ENCODE results near the gene OR6K6.

OR6K6 gene, protein sequence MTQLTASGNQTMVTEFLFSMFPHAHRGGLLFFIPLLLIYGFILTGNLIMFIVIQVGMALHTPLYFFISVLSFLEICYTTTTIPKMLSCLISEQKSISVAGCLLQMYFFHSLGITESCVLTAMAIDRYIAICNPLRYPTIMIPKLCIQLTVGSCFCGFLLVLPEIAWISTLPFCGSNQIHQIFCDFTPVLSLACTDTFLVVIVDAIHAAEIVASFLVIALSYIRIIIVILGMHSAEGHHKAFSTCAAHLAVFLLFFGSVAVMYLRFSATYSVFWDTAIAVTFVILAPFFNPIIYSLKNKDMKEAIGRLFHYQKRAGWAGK

GRCh38 chr1:158754420-158754819, at the start of gene OR6K6:
Gene OR6K6 (plus strand): TSS chr1:158754720. CDS start chr1:158754888, 168 bp downstream.
- H3K27me3 ChIP-seq (ENCODE audit: control insufficient read depth, insufficient read depth, low read length) = no peaks in the 10 kb centered on the region
- no peak within 1 kb of the TSS for H3K27ac ChIP-seq (ENCODE audit: low read length)
- H3K4me3 ChIP-seq (ENCODE audit: low read length) = no peak within 1 kb of the TSS
- no peaks in the 10 kb centered on the region for H3K9me3 ChIP-seq (ENCODE audit: control insufficient read depth, low read depth, low read length)
- H3K36me3 ChIP-seq (ENCODE audit: control insufficient read depth, low read depth, low read length) = no peaks in the 10 kb centered on the region
- H3K4me1 ChIP-seq (ENCODE audit: control insufficient read depth, low read depth, low read length) = no peaks in the 10 kb centered on the region
- no peak within 1 kb of the TSS for H3K9ac ChIP-seq (ENCODE audit: low read length)

DNA sequence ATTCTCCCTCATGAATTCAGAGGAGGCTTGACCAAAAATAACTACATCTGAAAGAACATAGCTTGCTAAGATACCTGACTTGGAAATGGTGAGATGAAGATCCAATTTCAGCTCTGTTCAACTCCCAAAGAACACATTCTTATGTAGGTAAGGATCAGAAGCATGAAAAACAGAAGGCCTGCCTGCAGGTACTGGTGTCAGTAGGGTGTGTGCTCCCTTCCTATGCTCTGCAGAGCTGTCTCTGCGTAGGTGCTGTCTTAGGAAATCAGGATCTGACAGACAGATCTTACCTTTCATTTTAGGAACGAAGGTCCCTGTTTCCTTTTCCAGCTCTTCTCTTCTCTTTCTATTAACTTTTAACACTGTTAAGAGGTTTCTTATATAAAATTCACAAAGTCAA, 48.4 kb upstream of the OR6K6 start:
- Histone ChIP-seq H3K4me3 (ENCODE audit: low read length) (no peak overlapping the region), H3K9ac (ENCODE audit: low read length) (no peak overlapping the region), H3K9me3 (ENCODE audit: control insufficient read depth, low read depth, low read length) (no peaks in the 10 kb centered on the region), H3K27ac (ENCODE audit: low read length) (no peak overlapping the region), H3K4me1 (ENCODE audit: control insufficient read depth, low read depth, low read length) (no peaks in the 10 kb centered on the region), H3K27me3 (ENCODE audit: control insufficient read depth, insufficient read depth, low read length) (no peaks in the 10 kb centered on the region), H3K36me3 (ENCODE audit: control insufficient read depth, low read depth, low read length) (no peaks in the 10 kb centered on the region)

DNA sequence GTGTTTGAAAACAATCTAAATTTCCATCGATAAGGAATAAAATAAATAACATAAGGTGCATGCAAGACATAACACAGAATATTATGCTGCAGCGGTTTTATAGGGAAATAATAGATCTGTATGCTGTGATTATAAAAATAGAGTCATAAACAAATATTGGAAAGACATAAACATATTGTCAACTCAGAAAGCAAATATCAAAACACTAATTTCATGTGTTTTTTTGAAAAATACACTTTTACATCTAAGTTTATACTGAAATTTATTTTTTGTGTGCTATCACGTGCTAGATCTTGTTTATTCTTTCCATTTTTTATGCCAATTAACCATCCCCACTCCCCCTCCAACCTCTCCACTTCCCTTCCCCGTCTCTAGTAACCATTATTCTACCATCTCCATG, 43.4 kb upstream of the OR6K6 start:
- no peaks in the 10 kb centered on the region for H3K27me3 ChIP-seq (ENCODE audit: control insufficient read depth, insufficient read depth, low read length)
- H3K4me3 ChIP-seq (ENCODE audit: low read length) = no peak overlapping the region
- H3K9ac ChIP-seq (ENCODE audit: low read length) = no peak overlapping the region

DNA sequence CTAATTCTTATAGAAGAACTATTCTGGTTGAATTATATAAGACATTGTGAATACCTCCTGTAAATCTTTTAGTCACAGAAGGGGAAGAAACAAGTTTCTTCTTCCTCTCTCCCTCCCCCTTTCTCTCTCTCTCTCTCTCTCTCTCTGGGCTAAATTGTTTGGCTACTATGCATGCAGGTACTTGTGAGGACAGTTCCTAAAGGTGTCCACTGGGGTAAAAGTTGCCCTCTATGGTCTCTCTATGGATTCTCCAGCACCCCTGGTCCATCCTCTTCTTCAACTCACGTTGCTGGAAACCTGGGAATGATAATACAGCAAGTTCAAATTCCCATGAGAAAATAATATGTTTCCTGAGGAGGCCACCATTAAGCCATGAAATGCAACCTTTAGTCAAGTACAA, 39.8 kb upstream of the OR6K6 start:
- no peak overlapping the region for H3K27ac ChIP-seq (ENCODE audit: low read length)
- no peak overlapping the region for H3K4me3 ChIP-seq (ENCODE audit: low read length)
- H3K36me3 ChIP-seq (ENCODE audit: control insufficient read depth, low read depth, low read length) = no peaks in the 10 kb centered on the region
- no peaks in the 10 kb centered on the region for H3K27me3 ChIP-seq (ENCODE audit: control insufficient read depth, insufficient read depth, low read length)
- no peaks in the 10 kb centered on the region for H3K4me1 ChIP-seq (ENCODE audit: control insufficient read depth, low read depth, low read length)
- no peaks in the 10 kb centered on the region for H3K9me3 ChIP-seq (ENCODE audit: control insufficient read depth, low read depth, low read length)
- H3K9ac ChIP-seq (ENCODE audit: low read length) = no peak overlapping the region

More for the DNA sequence above, 43.4 kb upstream of the OR6K6 start:
- no peaks in the 10 kb centered on the region for H3K4me1 ChIP-seq (ENCODE audit: control insufficient read depth, low read depth, low read length)
- no peak overlapping the region for H3K27ac ChIP-seq (ENCODE audit: low read length)
- no peaks in the 10 kb centered on the region for H3K9me3 ChIP-seq (ENCODE audit: control insufficient read depth, low read depth, low read length)
- H3K36me3 ChIP-seq (ENCODE audit: control insufficient read depth, low read depth, low read length) = no peaks in the 10 kb centered on the region

DNA sequence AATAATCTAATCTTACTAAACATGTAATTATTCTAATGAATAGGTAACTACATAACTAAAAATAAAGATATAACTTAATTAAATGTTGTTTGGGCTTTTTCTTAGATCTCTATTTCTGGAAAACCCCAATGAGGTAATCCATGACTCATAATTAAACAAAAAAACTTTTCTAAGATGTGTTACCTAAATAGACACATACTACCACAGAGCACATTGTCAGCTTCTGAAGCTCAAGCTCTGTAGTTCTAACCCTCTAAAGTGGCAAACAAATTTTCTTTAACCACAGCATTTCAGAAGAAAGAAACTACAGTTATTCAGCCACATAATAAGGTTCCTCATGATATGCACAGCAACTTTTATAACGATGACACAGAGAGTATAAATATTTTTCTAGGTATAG, 38.2 kb upstream of the OR6K6 start:
- H3K4me1 ChIP-seq (ENCODE audit: control insufficient read depth, low read depth, low read length) = no peaks in the 10 kb centered on the region
- no peak overlapping the region for H3K9ac ChIP-seq (ENCODE audit: low read length)
- no peak overlapping the region for H3K4me3 ChIP-seq (ENCODE audit: low read length)
- no peak overlapping the region for H3K27ac ChIP-seq (ENCODE audit: low read length)
- H3K9me3 ChIP-seq (ENCODE audit: control insufficient read depth, low read depth, low read length) = no peaks in the 10 kb centered on the region
- H3K36me3 ChIP-seq (ENCODE audit: control insufficient read depth, low read depth, low read length) = no peaks in the 10 kb centered on the region
- no peaks in the 10 kb centered on the region for H3K27me3 ChIP-seq (ENCODE audit: control insufficient read depth, insufficient read depth, low read length)

- no peak overlapping the region for H3K9ac ChIP-seq (ENCODE audit: low read length)
- no peaks in the 10 kb centered on the region for H3K4me1 ChIP-seq (ENCODE audit: control insufficient read depth, low read depth, low read length)
- no peak overlapping the region for H3K27ac ChIP-seq (ENCODE audit: low read length)
- H3K4me3 ChIP-seq (ENCODE audit: low read length) = no peak overlapping the region
- H3K9me3 ChIP-seq (ENCODE audit: control insufficient read depth, low read depth, low read length) = no peaks in the 10 kb centered on the region
- H3K27me3 ChIP-seq (ENCODE audit: control insufficient read depth, insufficient read depth, low read length) = no peaks in the 10 kb centered on the region
- no peaks in the 10 kb centered on the region for H3K36me3 ChIP-seq (ENCODE audit: control insufficient read depth, low read depth, low read length)
These were observed 37.2 kb upstream of the OR6K6 start for GRCh38 chr1:158717344-158717743.

DNA sequence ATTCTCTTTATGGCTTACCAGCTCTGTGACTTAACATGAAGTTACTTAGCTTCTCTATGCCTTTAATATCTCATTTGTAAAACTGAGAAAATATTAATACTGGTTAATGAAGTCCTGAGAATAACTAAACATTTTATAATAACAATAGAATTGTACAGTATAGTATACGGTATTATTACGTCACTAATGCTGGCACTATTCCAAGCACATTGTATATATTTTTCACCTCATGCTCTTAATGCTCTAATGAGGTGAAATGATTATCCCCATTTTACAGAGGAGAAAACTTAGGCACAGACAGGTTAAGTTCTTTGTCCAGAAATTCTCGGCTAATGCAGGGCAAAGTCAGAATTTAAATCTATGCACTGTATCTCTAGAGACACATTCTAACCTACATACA, 34.9 kb upstream of the OR6K6 start:
- no peaks in the 10 kb centered on the region for H3K9me3 ChIP-seq (ENCODE audit: control insufficient read depth, low read depth, low read length)

DNA sequence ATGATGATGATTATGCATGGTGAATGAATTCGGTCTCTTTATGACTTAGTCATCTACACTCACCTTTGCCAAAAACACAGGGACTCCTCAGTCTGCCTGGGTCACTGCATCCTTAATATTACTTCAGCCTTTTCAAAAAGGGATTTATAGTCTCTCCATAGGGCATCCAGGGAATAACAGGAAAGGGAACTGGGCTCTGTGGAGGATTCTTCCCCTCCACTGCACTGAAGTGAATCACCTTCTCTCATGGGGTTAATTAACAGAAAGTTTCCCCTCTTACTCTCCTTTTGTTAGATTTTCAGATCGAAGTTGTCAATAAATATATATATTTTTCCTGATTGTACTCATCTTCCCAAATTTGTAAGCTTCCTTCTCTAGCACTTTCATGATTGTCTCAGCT, 33.9 kb upstream of the OR6K6 start, which contains the start of gene OR6K3:
Gene OR6K3, minus strand, starts transcription at position 101 of the 400 bp plus-strand sequence. CDS start 2,605 bp downstream, outside the sequence.
- Histone ChIP-seq H3K4me1 (ENCODE audit: control insufficient read depth, low read depth, low read length) (no peaks in the 10 kb centered on the region), H3K27ac (ENCODE audit: low read length) (no peak within 1 kb of the TSS), H3K9ac (ENCODE audit: low read length) (no peak within 1 kb of the TSS), H3K4me3 (ENCODE audit: low read length) (no peak within 1 kb of the TSS), H3K9me3 (ENCODE audit: control insufficient read depth, low read depth, low read length) (no peaks in the 10 kb centered on the region), H3K27me3 (ENCODE audit: control insufficient read depth, insufficient read depth, low read length) (no peaks in the 10 kb centered on the region), H3K36me3 (ENCODE audit: control insufficient read depth, low read depth, low read length) (no peaks in the 10 kb centered on the region)

More for the DNA sequence above, 34.9 kb upstream of the OR6K6 start:
- Histone ChIP-seq H3K4me1 (ENCODE audit: control insufficient read depth, low read depth, low read length) (no peaks in the 10 kb centered on the region), H3K27ac (ENCODE audit: low read length) (no peak overlapping the region), H3K27me3 (ENCODE audit: control insufficient read depth, insufficient read depth, low read length) (no peaks in the 10 kb centered on the region), H3K4me3 (ENCODE audit: low read length) (no peak overlapping the region), H3K9ac (ENCODE audit: low read length) (no peak overlapping the region), H3K36me3 (ENCODE audit: control insufficient read depth, low read depth, low read length) (no peaks in the 10 kb centered on the region)

DNA sequence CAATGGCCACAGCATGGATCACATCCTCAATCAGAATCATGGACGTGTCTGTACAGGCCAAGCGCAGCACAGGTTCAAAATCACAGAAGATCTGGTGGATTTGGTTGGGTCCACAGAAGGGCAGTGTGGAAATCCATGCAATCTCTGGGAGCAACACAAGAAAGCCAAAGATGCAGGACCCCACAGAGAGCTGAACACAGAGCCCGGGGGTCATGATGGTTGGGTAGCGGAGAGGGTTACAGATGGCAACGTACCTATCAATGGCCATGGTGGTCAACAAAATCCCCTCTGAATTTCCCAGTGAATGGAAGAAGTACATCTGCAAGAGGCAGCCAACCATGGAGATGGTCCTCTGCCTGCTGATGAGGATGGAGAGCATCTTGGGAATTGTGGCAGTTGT, 30.1 kb upstream of the OR6K6 start:
- Histone ChIP-seq H3K4me1 (ENCODE audit: control insufficient read depth, low read depth, low read length) (no peaks in the 10 kb centered on the region), H3K9me3 (ENCODE audit: control insufficient read depth, low read depth, low read length) (no peaks in the 10 kb centered on the region), H3K36me3 (ENCODE audit: control insufficient read depth, low read depth, low read length) (no peaks in the 10 kb centered on the region), H3K9ac (ENCODE audit: low read length) (no peak overlapping the region), H3K27ac (ENCODE audit: low read length) (no peak overlapping the region), H3K4me3 (ENCODE audit: low read length) (no peak overlapping the region), H3K27me3 (ENCODE audit: control insufficient read depth, insufficient read depth, low read length) (no peaks in the 10 kb centered on the region)

GRCh38 chr1:158728510-158729225, 25.9 kb upstream of the OR6K6 start:
- Histone ChIP-seq H3K27ac (ENCODE audit: low read length) (no peak overlapping the region), H3K4me1 (ENCODE audit: control insufficient read depth, low read depth, low read length) (no peaks in the 10 kb centered on the region), H3K4me3 (ENCODE audit: low read length) (no peak overlapping the region), H3K9me3 (ENCODE audit: control insufficient read depth, low read depth, low read length) (no peaks in the 10 kb centered on the region), H3K27me3 (ENCODE audit: control insufficient read depth, insufficient read depth, low read length) (no peaks in the 10 kb centered on the region), H3K36me3 (ENCODE audit: control insufficient read depth, low read depth, low read length) (no peaks in the 10 kb centered on the region), H3K9ac (ENCODE audit: low read length) (no peak overlapping the region)

DNA sequence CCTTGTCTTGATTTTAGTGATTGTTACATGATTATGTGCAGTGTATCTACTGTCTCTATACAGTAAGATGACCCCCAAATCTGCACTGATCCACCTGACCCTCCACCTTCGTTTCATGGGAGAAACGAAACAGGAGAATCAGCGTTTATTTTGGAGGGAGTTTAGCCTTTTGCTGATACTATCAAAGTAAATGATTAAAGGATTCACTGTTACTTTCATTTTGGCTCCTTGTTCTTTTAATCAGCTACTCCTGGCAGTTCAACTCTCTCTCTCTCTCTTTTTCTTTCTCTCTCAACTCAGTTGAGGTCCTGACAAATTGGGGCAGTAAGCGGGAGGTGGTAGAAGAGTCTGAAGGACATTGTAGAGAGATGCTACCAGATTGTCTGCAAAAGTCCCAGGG, 24.1 kb upstream of the OR6K6 start:
- no peaks in the 10 kb centered on the region for H3K36me3 ChIP-seq (ENCODE audit: control insufficient read depth, low read depth, low read length)
- no peak overlapping the region for H3K9ac ChIP-seq (ENCODE audit: low read length)
- no peaks in the 10 kb centered on the region for H3K27me3 ChIP-seq (ENCODE audit: control insufficient read depth, insufficient read depth, low read length)
- no peaks in the 10 kb centered on the region for H3K9me3 ChIP-seq (ENCODE audit: control insufficient read depth, low read depth, low read length)
- no peak overlapping the region for H3K27ac ChIP-seq (ENCODE audit: low read length)
- no peak overlapping the region for H3K4me3 ChIP-seq (ENCODE audit: low read length)
- no peaks in the 10 kb centered on the region for H3K4me1 ChIP-seq (ENCODE audit: control insufficient read depth, low read depth, low read length)

DNA sequence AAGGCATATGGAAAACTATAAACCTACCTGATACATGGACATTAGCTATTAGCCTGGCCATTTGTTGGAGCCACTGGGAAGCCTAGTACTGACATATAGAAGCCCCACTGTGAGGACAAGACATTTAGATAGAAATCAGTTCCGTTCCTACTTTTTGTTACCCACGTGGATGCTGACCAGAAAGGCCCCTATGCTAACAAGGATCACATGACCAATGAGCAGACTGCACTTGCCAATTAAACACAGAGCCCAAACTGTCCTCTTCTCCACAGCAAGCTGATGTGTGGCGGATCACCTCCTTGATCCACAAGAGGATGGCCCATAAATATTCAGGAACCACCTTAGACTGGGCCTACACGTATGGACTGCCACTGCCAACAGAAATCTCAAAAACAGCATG, 22.8 kb upstream of the OR6K6 start:
- Histone ChIP-seq H3K9me3 (ENCODE audit: control insufficient read depth, low read depth, low read length) (no peaks in the 10 kb centered on the region), H3K27me3 (ENCODE audit: control insufficient read depth, insufficient read depth, low read length) (no peaks in the 10 kb centered on the region), H3K4me1 (ENCODE audit: control insufficient read depth, low read depth, low read length) (no peaks in the 10 kb centered on the region), H3K9ac (ENCODE audit: low read length) (no peak overlapping the region), H3K4me3 (ENCODE audit: low read length) (no peak overlapping the region), H3K36me3 (ENCODE audit: control insufficient read depth, low read depth, low read length) (no peaks in the 10 kb centered on the region), H3K27ac (ENCODE audit: low read length) (no peak overlapping the region)
